GM19351 (cell line): Measurements from ENCODE around the gene SART3.
"Not testable (repeated sequence)": the region's sequence is repeated elsewhere in the genome, so short reads cannot be mapped to it uniquely, and the experiment has no call there.

Source experiments
- ATAC-seq: cut with Tn5 transposase; IDR thresholded peaks from one replicate; pipeline ENCODE4 v1.9.1; 2021; ENCODE audit warnings: mild to moderate bottlenecking, moderate library complexity; ENCODE audit not compliant: unreplicated experiment

SART3 gene

DNA sequence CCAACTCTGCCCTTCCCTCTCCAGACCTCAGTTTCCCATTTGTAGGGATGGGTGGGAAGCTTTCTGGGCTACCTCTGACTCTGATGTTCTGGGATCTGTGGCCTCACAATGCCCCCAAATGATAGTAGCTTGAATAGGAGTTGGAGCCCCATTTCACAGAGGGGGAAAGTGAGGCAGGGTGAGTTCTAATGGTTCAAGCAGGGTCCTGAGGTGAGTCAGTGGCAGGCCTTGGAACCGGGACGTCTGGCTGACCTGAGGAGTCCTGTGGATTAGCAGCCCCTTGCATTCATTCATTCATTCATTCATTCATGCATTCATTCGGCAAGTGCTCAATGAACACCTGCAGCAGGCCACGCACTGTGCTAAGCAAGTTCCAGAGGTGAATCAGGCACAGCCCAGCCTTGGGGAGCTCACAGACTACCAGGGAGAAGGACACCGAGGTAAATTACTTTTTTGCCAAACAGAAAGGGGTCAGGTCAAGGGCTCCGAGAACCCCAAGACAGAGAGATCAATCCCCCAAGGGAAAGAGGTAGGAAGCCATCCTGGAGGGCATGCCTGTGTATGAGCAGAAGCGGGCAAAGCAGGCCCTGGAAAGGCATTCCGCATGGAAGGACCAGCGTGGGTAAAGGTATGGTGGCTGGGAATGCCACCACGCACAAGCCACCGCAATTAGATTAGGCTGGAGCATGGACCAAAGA is 37.7 kb upstream of the SART3 start:
- no peak for ATAC-seq

GRCh38 chr12:108597559-108598471 is 36.8 kb upstream of the SART3 start, which contains the start of gene TMEM119:
TMEM119 (minus strand) TSS chr12:108598084; CDS start chr12:108592383, 5,701 bp downstream.
- no peak for ATAC-seq

DNA sequence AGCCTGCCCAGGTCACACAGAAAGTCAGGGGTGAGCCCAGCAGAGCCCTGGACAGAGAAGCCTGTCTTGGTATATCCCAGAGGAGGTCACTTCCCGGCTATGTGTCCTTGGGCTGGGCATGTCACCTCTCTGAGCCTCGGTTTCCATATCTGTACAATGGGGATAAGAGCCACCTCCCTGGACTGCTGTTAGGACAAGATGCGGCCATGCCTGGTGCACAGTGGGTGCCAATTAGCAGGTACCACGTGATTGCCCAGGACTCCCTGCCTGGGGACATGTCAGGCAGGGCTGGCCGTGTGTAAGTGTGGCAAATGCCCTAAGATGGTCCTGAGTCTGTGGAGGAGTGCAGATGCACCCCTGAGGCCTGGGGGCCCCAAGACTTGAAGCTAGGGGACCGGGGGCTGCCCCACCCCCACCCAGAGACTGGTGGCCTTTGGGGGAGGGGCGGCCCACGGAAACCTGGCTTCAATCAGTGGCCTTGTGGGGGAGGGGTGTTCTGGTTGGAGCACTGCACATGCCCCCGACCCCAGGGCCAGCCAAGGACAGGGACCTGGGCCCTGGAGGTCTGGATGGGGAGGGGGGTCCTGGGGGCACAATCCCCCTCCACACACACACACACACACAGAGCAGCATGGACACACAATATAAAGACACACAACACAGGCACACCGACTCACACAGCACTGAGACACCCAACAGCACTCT is 36.0 kb upstream of the SART3 start:
- ATAC-seq: no peak

GRCh38 chr12:108595711-108596647 is 35.0 kb upstream of the SART3 start:
- no peak for ATAC-seq

DNA sequence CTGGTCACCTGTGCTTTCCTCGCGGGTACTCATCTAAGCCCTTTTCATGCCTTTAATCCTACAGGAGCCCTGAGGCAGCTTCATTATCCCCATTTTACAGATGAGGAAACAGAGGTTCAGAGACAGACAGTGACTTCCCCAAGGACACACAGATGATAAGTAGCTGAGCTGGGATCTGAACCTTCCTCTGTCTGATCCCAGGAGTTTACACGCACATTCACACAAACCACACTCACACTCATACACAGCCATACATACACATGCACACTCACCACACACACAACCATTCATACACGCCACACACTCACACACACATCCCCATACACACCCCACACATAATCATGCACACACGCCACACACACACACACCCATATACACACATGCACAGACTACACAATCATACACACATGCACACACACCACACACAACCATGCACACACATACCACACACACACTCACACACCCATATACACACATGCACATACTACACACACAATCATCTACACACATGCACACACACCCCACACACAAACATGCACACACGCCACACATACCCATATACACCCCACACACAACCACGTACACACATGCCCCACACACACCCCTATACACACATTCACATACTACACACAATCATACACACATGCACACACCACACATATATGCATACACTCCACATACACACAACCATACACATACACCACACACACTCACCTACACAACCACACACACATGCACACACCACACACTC is 34.2 kb upstream of the SART3 start:
- no peak for ATAC-seq

DNA sequence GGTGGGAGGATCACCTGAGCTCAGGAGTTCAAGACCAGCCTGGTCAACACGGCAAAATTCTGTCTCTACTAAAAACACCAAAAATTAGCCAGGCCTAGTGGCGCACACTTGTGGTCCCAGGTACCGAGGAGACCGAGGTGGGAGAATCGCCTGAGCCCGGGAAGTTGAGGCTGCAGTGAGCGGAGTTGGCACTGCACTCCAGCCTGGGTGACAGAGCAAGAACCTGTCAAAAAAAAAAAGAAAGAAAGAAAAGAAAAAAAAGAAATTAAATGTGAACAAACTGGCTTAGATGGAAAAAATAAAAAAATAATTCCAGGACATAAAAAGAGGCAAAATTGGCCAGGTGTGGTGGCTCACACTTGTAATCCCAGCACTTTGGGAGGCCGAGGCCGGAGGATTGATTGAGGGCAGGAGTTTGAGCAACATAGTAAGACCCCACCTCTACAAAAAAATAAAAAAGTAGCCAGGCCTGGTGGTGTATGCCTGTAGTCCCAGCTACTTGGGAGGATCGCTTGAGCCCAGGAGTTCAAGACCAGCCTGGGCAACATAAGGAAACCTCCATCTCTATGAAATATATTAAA is 33.4 kb upstream of the SART3 start:
- no peak for ATAC-seq

DNA sequence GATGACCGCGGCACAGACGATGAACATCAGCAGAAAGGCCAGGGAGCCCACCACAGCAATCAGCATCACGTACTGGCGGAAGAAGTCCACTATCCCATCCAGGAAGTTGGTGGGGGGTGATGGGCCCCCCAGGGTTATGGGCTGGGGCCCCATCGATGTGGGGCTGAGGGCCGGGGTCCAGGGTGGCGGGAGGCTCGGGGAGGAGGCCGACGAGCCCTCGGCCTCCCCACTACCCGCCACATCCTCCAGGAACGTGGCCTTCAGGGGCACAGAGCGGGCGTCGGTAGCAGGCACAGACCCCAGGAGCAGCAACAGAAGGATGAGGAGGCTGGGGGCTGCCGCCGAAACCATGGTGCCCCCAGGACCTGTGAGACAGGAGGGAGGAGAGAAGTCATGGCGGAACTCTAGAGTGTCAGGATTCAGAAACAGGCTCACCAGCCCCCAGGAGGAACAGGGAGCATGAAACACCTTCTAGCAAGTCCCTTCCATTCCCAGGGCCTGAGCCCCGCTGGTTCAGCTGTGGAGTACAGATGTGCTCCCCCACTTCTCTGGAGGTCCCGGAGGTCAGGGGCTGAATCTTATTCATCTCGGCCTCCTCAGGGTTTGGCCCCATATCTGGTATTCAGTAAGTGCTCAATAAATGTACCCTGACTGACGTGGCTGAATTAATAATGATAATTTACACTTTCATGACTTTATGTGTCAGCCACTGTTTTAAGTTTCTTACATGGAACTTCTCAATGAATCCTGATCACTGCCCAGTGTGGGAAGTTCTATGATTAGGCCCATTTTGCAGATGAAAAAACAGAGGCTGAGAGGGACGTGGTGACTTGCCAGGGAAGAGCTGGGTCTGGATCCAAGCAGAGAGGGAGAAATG is 31.3 kb upstream of the SART3 start:
- ATAC-seq: no peak

DNA sequence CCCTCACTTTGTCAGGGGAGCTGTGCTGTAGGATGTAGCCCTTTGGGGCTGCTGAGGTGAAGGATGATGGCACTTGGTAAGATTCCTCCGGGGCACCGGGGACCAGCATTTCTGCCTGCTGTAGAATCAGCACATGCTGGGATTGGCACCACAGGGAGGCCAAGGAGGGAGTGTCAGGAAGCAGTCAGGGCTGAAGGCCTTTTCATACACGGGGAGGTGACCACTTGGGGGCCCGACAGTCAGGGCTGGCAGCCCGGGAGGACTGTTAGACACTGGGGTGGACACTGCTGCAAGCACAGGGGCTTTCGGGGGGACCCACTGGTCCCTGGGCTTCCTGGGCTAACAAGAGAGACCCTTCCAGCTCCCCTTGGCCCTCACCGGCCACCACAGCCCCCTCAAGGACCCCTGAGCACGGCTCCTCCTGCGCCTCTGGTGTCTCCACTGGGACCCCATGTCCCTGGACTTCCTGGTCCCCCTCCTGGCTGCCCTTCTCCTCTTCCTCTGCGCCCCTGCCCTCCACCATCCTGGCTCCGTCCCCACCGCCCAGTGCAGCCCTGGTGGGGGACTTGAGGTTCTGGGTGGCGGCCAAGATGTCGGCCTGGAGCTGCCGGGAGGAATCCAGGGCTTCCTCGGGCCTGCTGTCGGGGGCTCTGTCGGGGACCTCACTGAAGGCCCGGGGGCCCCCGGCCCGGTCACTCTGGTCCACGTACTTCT is 30.5 kb upstream of the SART3 start:
- no peak for ATAC-seq

DNA sequence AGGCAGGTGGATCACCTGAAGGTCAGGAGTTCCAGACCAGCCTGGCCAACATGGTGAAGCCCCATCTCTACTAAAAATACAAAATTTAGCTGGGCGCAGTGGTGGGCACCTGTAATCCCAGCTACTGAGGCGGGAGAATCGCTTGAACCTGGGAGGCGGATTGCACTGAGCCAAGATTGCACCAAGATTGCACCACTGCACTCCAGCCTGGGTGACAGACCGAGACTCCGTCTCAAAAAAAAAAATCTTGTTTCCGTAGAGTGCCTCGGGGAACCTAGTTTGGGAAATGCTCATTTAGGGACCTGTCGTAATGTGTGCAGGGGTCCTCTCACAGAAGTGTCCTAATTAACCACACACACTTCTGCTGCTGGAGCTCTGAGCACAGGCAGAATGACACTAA is 29.5 kb upstream of the SART3 start:
- ATAC-seq: not testable (repeated sequence)

GRCh38 chr12:108589840-108590229 is 28.9 kb upstream of the SART3 start:
- ATAC-seq: no peak

- no peak for ATAC-seq
Observed at GRCh38 chr12:108589028-108589839, 28.3 kb upstream of the SART3 start.

DNA sequence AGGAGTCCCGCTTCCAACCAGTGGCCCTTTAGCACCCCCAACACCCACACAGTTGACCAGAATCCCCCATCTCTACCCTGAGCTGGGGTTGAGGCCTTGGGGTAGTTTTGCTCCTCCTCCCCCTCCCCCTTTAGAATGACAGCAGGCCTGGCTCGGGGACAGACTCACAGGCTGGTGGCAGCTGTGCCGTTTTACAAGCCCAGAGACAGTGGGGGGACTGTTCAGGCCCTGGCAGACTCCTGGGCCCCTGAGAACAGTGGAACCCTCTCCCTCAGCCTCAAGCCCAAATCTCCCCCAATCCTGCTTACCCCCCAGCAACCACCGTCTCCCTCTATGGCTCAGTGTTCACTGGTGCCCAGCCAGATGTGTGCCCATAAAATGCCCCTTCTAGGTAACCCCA is 26.9 kb upstream of the SART3 start:
- ATAC-seq: no peak

- no peak for ATAC-seq
Observed at GRCh38 chr12:108586306-108586705, 25.3 kb upstream of the SART3 start.

GRCh38 chr12:108585864-108586263 is 24.9 kb upstream of the SART3 start:
- no peak for ATAC-seq

DNA sequence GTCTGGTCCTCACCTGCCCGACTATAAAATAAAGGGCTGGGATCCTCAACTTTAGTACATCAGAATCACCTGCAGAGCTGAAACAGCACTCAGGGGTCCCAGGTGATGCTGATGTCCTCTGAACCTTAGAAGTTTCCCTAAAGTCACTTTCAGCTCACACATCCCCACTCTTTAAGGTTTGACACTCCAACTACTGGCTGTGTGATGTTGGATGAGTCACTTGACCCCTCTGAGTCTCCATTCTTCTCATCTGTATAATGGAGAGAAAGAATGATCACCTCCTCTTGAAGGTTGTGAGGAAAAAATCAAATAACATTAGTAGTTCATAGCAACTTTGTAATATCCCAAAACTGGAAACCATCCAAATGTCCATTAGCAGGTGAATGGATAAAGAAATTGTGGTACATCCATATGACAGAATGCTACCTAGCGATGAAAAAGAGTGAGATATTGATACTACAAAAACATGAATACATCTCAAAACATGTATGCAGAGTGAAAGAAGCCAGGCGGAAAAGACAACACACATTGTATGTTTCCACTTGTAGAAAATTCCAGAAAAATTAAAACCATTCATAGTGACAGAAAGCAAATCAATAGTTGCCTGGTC is 23.6 kb upstream of the SART3 start:
- ATAC-seq: no peak

DNA sequence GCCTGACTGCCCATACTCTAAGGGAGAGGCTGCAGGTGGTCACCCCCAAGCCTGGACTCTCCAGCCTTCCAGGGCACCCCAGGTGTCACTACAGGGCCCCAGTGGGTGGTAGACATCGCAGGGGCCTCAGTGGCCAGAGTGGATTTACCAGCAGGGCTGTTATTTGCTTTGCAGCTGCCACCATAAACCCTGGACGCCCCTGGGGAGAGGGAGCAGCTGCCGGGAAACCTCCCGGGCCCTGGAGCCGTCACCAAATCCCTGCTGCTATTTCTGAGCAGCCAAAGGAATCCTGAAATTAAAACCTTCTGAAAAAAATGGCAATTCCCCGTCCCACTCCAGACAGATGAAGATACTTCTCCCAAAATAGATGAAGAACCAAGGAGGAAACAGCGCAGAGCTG is 23.0 kb upstream of the SART3 start:
- ATAC-seq: no peak
